Uterus (tissue), 4 donors: ENCODE data around the gene SYNE1. TPM values are rescaled to one million over a fixed set of nuclear protein-coding genes. Genes with fewer than 3 reads are reported as not detected.

ENCODE experiments used
- DNase-seq, 2 donors: peaks; one replicate each; pipeline ENCODE4 v3.0.0-alpha.2; 2019 to 2020
- H3K27ac ChIP-seq, 2 donors: fragments of 200-600 bp; sonication (generic); 1 replicate in 1 of 2; 2 replicates in 1 of 2; pipeline ENCODE4 v1.5.1; 2016 to 2018
- H3K27me3 ChIP-seq, 2 donors: fragments of 200-600 bp; sonication (generic); one replicate each; pipeline ENCODE4 v1.5.1; 2018 to 2019; ENCODE audit warnings: control low read depth in 1 of 2
- H3K36me3 ChIP-seq, 2 donors: fragments of 200-600 bp; sonication (generic); one replicate each; pipeline ENCODE4 v1.5.1; 2019; ENCODE audit warnings: control low read depth in 1 of 2
- H3K4me1 ChIP-seq, 2 donors: fragments of 200-600 bp; sonication (generic); one replicate each; pipeline ENCODE4 v1.5.1; 2018 to 2019; ENCODE audit warnings: control low read depth in 1 of 2
- H3K4me3 ChIP-seq, 2 donors: fragments of 200-600 bp; sonication (generic); 1 replicate in 1 of 2; 2 replicates in 1 of 2; pipeline ENCODE4 v1.5.1; 2018 to 2019; ENCODE audit warnings: mild to moderate bottlenecking in 1 of 2
- H3K9me3 ChIP-seq, 2 donors: fragments of 200-600 bp; sonication (generic); one replicate each; pipeline ENCODE4 v1.5.1; 2019; ENCODE audit warnings: control low read depth in 1 of 2
- CTCF ChIP-seq, 4 experiments: fragments of 200-600 bp in 2 of 4; fragments of 450-650 bp in 2 of 4; sonication (generic) in 2 of 4; IDR thresholded peaks; one replicate each; pipeline ENCODE4 v1.5.1; 2016 to 2019; ENCODE audit warnings: antibody characterized with exemption in 4 of 4, mild to moderate bottlenecking in 2 of 4, moderate library complexity in 1 of 4
- POLR2A ChIP-seq, 2 donors: fragments of 450-650 bp; IDR thresholded peaks; one replicate each; pipeline ENCODE4 v1.6.1; 2016; ENCODE audit warnings: antibody characterized with exemption in 2 of 2, mild to moderate bottlenecking in 1 of 2, moderate library complexity in 1 of 2
- intact Hi-C: fragments of 100-400 bp; cut with DNase I; formaldehyde crosslinking; loops from one replicate; pipeline ENCODE4 v1.15.1; 2023; ENCODE audit warnings: low total_unique reads
- total RNA-seq, 4 donors: library from RNA; depleted of rRNA in 3 of 4; stranded (reverse); fragments of >200 nt in 3 of 4; gene quantifications; one replicate each; pipeline versions ENCODE4 v1.1.0 to v1.2.4, GENCODE V29; 2014 to 2023
- donor health status: DM: yes; HTN: yes; CAD: no.

SYNE1 gene
- total RNA-seq, 4 donors from 2014 or later = 134 to 339 (median 181) TPM

DNA sequence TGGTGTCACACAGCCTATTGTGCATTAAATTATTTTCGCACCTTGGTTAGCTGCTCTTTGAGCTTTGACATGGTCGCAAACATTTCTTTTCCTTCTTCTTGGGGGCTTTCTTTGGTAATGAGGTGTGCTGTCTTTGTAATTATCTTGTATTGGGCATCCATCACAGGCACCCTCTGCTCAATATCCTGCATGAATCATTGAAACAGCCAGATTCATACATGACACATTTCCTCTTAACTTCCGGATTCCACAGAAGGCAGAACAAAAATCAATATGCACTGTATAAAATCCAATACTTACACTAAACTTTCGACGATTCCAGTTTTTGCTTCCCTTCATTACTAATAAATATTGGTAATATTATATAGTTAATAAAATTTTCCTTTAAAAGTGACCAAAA lies 175.6 kb downstream of the SYNE1 start:
- intact Hi-C loops = no loop called here
- Histone ChIP-seq H3K36me3 (no peaks in the 10 kb centered on the region), H3K4me1 (no peaks in the 10 kb centered on the region), H3K4me3 (no peak overlapping the region), H3K9me3 (no peaks in the 10 kb centered on the region), H3K27me3 (no peaks in the 10 kb centered on the region), H3K27ac (no peak overlapping the region)
- TF ChIP-seq CTCF (IDR thresholded peaks at IDR 0.05) (no peak), POLR2A (IDR thresholded peaks at IDR 0.05) (no peak)
- no peak for DNase-seq

- Histone ChIP-seq H3K27ac (no peak overlapping the region), H3K27me3 (no peaks in the 10 kb centered on the region), H3K36me3 (no peaks in the 10 kb centered on the region), H3K9me3 (no peaks in the 10 kb centered on the region), H3K4me1 (no peaks in the 10 kb centered on the region), H3K4me3 (no peak overlapping the region)
- intact Hi-C loops = no loop called here
- DNase-seq = no peak
- no peak for TF ChIP-seq CTCF (IDR thresholded peaks at IDR 0.05)
- TF ChIP-seq POLR2A (IDR thresholded peaks at IDR 0.05) = no peak
These were observed 178.2 kb downstream of the SYNE1 start for GRCh38 chr6:152458648-152459644.

DNA sequence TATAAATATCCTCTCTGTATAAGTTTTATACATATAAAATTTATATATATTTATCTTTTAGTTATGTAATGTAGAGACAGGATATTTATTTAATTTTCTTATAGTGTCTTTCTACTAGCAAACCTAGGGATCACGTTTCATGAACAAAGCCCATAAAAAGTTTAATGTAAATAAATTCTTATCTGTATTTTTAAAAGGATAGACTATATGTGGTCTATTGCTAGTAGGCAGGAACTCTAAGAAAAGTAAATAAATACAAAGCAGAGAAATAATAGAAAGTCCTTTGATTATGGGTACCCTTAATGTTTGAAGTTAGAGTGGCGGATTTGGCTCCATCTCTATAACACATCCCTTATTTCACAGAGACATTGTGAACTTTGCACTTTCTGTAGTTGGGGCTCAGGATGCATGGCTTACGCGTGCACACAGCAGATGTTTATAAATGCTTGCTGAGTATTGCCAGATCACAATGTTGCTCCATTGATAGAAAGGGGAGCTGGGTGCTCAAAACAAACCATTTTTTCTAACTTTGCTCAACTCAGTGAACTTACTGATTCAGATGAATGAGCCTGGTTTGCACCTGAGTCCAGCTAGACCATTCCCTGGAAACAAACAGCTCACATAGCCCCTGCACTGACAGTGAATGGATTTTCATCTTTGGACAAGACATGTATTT lies 179.1 kb downstream of the SYNE1 start:
- Histone ChIP-seq H3K27me3 (no peaks in the 10 kb centered on the region), H3K9me3 (no peaks in the 10 kb centered on the region), H3K4me1 (no peaks in the 10 kb centered on the region), H3K4me3 (no peak overlapping the region), H3K27ac (no peak overlapping the region), H3K36me3 (no peaks in the 10 kb centered on the region)
- DNase-seq = no peak
- intact Hi-C loops = no loop called here
- no peak for TF ChIP-seq POLR2A (IDR thresholded peaks at IDR 0.05)
- no peak for TF ChIP-seq CTCF (IDR thresholded peaks at IDR 0.05)

DNA sequence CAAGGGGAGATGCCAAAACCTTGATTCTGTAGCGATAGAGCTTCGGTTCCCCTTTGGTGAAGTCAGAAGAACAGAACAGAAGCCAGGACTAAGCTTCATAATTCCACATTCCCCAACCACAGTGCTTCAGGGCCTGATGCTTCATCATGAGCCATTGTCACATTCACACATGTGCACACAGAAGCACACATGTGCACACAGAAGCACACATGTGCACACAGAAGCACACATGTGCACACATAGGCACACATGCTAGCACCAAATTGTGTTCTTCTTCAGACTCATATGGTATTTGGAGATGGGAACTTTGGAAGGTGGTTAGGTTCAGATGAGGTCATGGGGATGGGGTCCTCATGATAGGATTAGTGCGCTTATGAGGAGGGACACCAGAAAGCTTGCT lies 183.2 kb downstream of the SYNE1 start:
- no peak for DNase-seq
- no peaks in the 10 kb centered on the region for H3K27me3 ChIP-seq
- no peaks in the 10 kb centered on the region for H3K36me3 ChIP-seq
- H3K27ac ChIP-seq = no peak overlapping the region
- no peaks in the 10 kb centered on the region for H3K4me1 ChIP-seq
- TF ChIP-seq POLR2A (IDR thresholded peaks at IDR 0.05) (no peak), CTCF (IDR thresholded peaks at IDR 0.05) (no peak)
- no peak overlapping the region for H3K4me3 ChIP-seq
- intact Hi-C loops = no loop called here
- no peaks in the 10 kb centered on the region for H3K9me3 ChIP-seq

DNA sequence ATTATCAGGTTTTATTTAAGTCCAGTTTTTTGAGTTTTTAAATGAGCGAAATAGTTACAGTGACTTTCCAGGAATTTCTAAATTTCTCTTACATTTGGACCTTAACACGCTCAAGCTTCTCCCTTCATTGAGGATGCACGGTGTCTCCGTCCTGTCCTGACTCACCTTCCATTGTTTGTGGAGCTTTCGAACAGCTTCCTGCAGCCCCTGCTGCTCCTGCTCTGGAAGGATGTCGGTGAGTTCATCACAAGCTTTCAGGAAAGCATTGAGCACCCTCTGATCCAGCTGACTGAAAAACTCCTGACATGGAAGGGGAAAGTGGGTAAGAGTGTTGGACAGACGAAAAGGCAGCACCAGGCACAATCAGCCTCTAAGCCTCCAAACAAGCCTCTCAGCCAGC lies 183.7 kb downstream of the SYNE1 start:
- Histone ChIP-seq H3K27me3 (no peaks in the 10 kb centered on the region), H3K4me1 (no peaks in the 10 kb centered on the region), H3K36me3 (no peaks in the 10 kb centered on the region), H3K4me3 (no peak overlapping the region), H3K9me3 (no peaks in the 10 kb centered on the region), H3K27ac (no peak overlapping the region)
- intact Hi-C loops = no loop called here
- TF ChIP-seq CTCF (IDR thresholded peaks at IDR 0.05) = no peak
- TF ChIP-seq POLR2A (IDR thresholded peaks at IDR 0.05) = no peak
- no peak for DNase-seq
